PC-9 (cell line): ENCODE data around the gene CNN3. TPM values are rescaled to one million over a fixed set of nuclear protein-coding genes. Genes with fewer than 3 reads are reported as not detected.

ENCODE experiments used
- BruUV-seq: library from RNA; stranded (reverse); fragments of 400-500 nt; replicated peaks from 2 replicates; lab custom pipeline; 2021; lab: Mats Ljungman, UMichigan
- CTCF ChIA-PET: fragments of 300-600 bp; sonication (Branson Sonifier 250); formaldehyde crosslinking; loops from one replicate; lab custom pipeline; 2022; ENCODE audit warnings: antibody characterized with exemption; lab: Charles Lee
- POLR2A ChIA-PET: fragments of 300-600 bp; sonication (Branson Sonifier 250); formaldehyde crosslinking; loops from one replicate; lab custom pipeline; 2022; ENCODE audit warnings: antibody characterized with exemption; ENCODE audit not compliant: unreplicated experiment; lab: Charles Lee
- DNase-seq, 2 experiments: peaks; one replicate each; pipeline versions ENCODE4 v3.0.0 to v3.0.0-alpha.2; 2015 to 2022; ENCODE audit warnings: mixed read lengths in 1 of 2
- H2AFZ ChIP-seq: fragments of 200-600 bp; sonication (generic); 2 replicates; pipeline ENCODE4 v1.8.1; 2017; ENCODE audit warnings: antibody characterized with exemption
- H3F3A ChIP-seq: fragments of 200-600 bp; sonication (generic); 2 replicates; pipeline ENCODE4 v1.8.1; 2017; ENCODE audit warnings: antibody characterized with exemption, mild to moderate bottlenecking, low read depth; ENCODE audit not compliant: insufficient read depth
- H3K27ac ChIP-seq: fragments of 200-600 bp; sonication (generic); 2 replicates; pipeline ENCODE4 v1.6.1; 2016; ENCODE audit warnings: mixed run types
- H3K27me3 ChIP-seq: fragments of 200-600 bp; sonication (generic); 2 replicates; pipeline ENCODE4 v1.6.1; 2016; ENCODE audit warnings: low read depth, mixed run types; ENCODE audit not compliant: insufficient read depth
- H3K36me3 ChIP-seq: fragments of 200-600 bp; sonication (generic); 2 replicates; pipeline ENCODE4 v1.6.1; 2016; ENCODE audit warnings: low read depth, mixed run types
- H3K4me1 ChIP-seq: fragments of 200-600 bp; sonication (generic); replicated peaks from 2 replicates; pipeline ENCODE4 v1.6.1; 2016; ENCODE audit warnings: mixed run types; ENCODE audit not compliant: insufficient read depth
- H3K4me2 ChIP-seq: fragments of 200-600 bp; sonication (generic); 2 replicates; pipeline ENCODE4 v1.6.1; 2017; ENCODE audit warnings: mixed run types
- H3K4me3 ChIP-seq: fragments of 200-600 bp; sonication (generic); 2 replicates; pipeline ENCODE4 v1.6.1; 2016; ENCODE audit warnings: mixed run types
- H3K79me2 ChIP-seq: fragments of 200-600 bp; sonication (generic); 2 replicates; pipeline ENCODE4 v1.6.1; 2017; ENCODE audit warnings: low read depth, mixed run types
- H3K9me2 ChIP-seq: fragments of 200-600 bp; sonication (generic); 2 replicates; pipeline ENCODE4 v1.8.1; 2017; ENCODE audit warnings: mild to moderate bottlenecking; ENCODE audit not compliant: insufficient read depth
- H3K9me3 ChIP-seq: fragments of 200-600 bp; sonication (generic); 2 replicates; pipeline ENCODE4 v1.8.1; 2016; ENCODE audit warnings: low read depth; ENCODE audit not compliant: insufficient read depth
- H4K20me1 ChIP-seq: fragments of 200-600 bp; sonication (generic); 2 replicates; pipeline ENCODE4 v1.8.1; 2017; ENCODE audit not compliant: insufficient read depth
- EZH2 ChIP-seq: fragments of 200-600 bp; sonication (generic); IDR thresholded peaks from 2 replicates; pipeline ENCODE4 v1.8.0; 2017; ENCODE audit warnings: antibody characterized with exemption, low read depth
- intact Hi-C: fragments of 100-400 bp; cut with micrococcal nuclease; formaldehyde crosslinking; loops from one replicate; pipeline ENCODE4 v1.10.0; 2022; ENCODE audit not compliant: unreplicated experiment
- total RNA-seq: library from RNA; stranded (reverse); gene quantifications from 2 replicates; pipeline ENCODE4 v1.2.3, GENCODE V29; 2021
- TF ChIP-seq, protein P1 (sequence below): fragments of 200-600 bp; sonication (generic); conservative IDR thresholded peaks from 2 replicates; pipeline ENCODE4 v1.6.1; 2017; ENCODE audit warnings: mixed run types, antibody characterized with exemption, mild to moderate bottlenecking, moderate library complexity

CNN3 gene
- total RNA-seq, 1 experiment from 2014 or later = 135 TPM

- no peak overlapping the region for H3K4me3 ChIP-seq
- no peaks in the 10 kb centered on the region for H3K27me3 ChIP-seq
- H2AFZ ChIP-seq = no peak overlapping the region
- TF ChIP-seq EZH2 = no peak
- TF ChIP-seq, protein P1, sequence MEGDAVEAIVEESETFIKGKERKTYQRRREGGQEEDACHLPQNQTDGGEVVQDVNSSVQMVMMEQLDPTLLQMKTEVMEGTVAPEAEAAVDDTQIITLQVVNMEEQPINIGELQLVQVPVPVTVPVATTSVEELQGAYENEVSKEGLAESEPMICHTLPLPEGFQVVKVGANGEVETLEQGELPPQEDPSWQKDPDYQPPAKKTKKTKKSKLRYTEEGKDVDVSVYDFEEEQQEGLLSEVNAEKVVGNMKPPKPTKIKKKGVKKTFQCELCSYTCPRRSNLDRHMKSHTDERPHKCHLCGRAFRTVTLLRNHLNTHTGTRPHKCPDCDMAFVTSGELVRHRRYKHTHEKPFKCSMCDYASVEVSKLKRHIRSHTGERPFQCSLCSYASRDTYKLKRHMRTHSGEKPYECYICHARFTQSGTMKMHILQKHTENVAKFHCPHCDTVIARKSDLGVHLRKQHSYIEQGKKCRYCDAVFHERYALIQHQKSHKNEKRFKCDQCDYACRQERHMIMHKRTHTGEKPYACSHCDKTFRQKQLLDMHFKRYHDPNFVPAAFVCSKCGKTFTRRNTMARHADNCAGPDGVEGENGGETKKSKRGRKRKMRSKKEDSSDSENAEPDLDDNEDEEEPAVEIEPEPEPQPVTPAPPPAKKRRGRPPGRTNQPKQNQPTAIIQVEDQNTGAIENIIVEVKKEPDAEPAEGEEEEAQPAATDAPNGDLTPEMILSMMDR = no peak
- H3K4me2 ChIP-seq = no peak overlapping the region
- no TSS peak for BruUV-seq
- CTCF ChIA-PET = interaction anchor here (0.7 kb wide), 1 partner anchor 26 kb away, joined by 4 read pairs; no protein-coding TSS in a partner anchor
- no peaks in the 10 kb centered on the region for H3K79me2 ChIP-seq
- no peak overlapping the region for H3K27ac ChIP-seq
- no peak for DNase-seq
- H3K9me3 ChIP-seq = no peaks in the 10 kb centered on the region
- peaks cover 23% of the 10 kb centered on the region for H3F3A ChIP-seq
- no peaks in the 10 kb centered on the region for H4K20me1 ChIP-seq
- peaks cover 34% of the 10 kb centered on the region for H3K4me1 ChIP-seq
- POLR2A ChIA-PET = interaction anchor here (0.8 kb wide), 1 partner anchor 58 kb away, joined by 4 read pairs; no protein-coding TSS in a partner anchor
- intact Hi-C loops = no loop called here
- H3K9me2 ChIP-seq = no peaks in the 10 kb centered on the region
- no peaks in the 10 kb centered on the region for H3K36me3 ChIP-seq
These were observed 8.6 kb upstream of the CNN3 start for GRCh38 chr1:94935476-94935875.

DNA sequence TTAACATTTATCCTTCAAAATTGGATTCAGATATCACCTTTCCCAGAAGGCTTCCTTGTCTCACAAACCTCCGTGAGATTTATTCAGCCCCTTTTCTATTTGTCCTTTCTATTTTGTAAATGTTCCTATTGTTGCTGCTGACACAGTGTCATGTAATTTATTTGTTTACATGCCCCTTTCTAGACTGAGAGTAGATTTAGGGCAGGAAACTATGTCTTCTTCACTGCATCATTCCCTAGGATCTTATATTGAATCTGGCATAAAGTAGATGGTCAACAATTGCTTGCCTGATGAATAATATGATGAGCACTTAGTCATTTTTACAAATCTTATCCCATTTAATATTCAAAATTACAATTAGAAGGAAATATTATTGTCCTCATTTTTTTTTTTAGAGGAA lies 8.1 kb upstream of the CNN3 start:
- no peak overlapping the region for H2AFZ ChIP-seq
- H3K36me3 ChIP-seq = no peaks in the 10 kb centered on the region
- no peak overlapping the region for H3K4me2 ChIP-seq
- intact Hi-C loops = no loop called here
- no peak overlapping the region for H3K27ac ChIP-seq
- CTCF ChIA-PET = interaction anchor here (0.7 kb wide), 1 partner anchor 26 kb away, joined by 4 read pairs; no protein-coding TSS in a partner anchor
- POLR2A ChIA-PET = interaction anchor here (0.8 kb wide), 1 partner anchor 59 kb away, joined by 4 read pairs; no protein-coding TSS in a partner anchor
- H3F3A ChIP-seq = peaks cover 23% of the 10 kb centered on the region
- no peak for DNase-seq
- no peaks in the 10 kb centered on the region for H3K9me2 ChIP-seq
- H3K4me3 ChIP-seq = no peak overlapping the region
- no peaks in the 10 kb centered on the region for H3K79me2 ChIP-seq
- H3K9me3 ChIP-seq = no peaks in the 10 kb centered on the region
- BruUV-seq = no TSS peak
- H3K4me1 ChIP-seq = peaks cover 39% of the 10 kb centered on the region
- TF ChIP-seq, protein P1 = no peak
- no peak for TF ChIP-seq EZH2
- no peaks in the 10 kb centered on the region for H3K27me3 ChIP-seq
- H4K20me1 ChIP-seq = no peaks in the 10 kb centered on the region

- DNase-seq = no peak
- Histone ChIP-seq H3K9me2 (no peaks in the 10 kb centered on the region), H4K20me1 (no peaks in the 10 kb centered on the region), H3K27me3 (no peaks in the 10 kb centered on the region), H3K27ac (no peak overlapping the region), H3K4me2 (no peak overlapping the region), H2AFZ (no peak overlapping the region), H3K9me3 (no peaks in the 10 kb centered on the region), H3K4me3 (no peak overlapping the region), H3F3A (peaks cover 23% of the 10 kb centered on the region), H3K4me1 (peaks cover 44% of the 10 kb centered on the region), H3K36me3 (no peaks in the 10 kb centered on the region), H3K79me2 (peaks cover 3% of the 10 kb centered on the region; the same call in 1 of the 2 replicates)
- BruUV-seq = no TSS peak
- ChIA-PET POLR2A (interaction anchor here (0.7 kb wide), 1 partner anchor 168 kb away, joined by 7 read pairs; no protein-coding TSS in a partner anchor), CTCF (no interaction called here)
- intact Hi-C loops = no loop called here
- TF ChIP-seq, protein P1 = no peak
- TF ChIP-seq EZH2 = no peak
These were observed 7.6 kb upstream of the CNN3 start for GRCh38 chr1:94934551-94934950.
